HG03558 (cell line): ENCODE data around the gene IL34.

Experiments
- ATAC-seq: cut with Tn5 transposase; IDR thresholded peaks from one replicate; pipeline ENCODE4 v1.9.1; 2021; ENCODE audit warnings: moderate number of reproducible peaks; ENCODE audit not compliant: unreplicated experiment; ENCODE audit errors: extremely low read depth

IL34 gene

DNA sequence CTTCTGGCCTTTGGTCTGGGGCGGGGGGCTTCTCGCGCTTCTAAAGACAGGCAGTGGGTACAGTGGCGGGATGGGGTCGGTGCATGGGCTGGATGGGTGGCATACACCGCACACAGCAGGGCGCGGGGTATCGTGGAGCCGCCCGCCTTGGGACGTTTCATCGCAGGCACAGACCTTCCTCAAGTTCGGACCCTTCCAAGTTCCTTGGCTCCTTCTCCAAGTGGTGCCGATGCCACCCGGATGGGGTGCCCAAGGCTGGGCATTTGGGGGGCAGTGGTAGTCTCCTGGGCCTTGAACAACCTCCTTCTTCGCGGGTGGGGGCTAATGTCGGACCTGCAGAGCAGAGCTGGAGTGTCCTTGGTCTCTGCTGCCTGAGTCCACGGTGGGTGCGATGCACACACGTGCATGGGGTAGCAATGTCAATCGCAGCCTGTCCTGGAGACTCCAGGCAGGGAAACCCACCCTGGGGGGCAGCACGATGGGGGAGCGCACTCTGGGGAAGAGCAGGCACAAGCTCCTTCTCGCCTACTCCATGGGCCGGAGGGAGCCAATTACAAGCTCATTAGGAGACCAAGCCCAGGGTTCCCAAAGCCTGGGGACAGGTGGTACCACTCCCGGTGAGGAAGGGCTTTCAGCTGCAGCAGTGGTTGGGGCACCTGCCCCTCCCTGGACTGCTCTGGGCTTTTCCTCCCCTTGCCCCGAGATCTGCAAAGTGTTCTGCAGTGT is 40.2 kb downstream of the IL34 start:
- ATAC-seq = no peak

DNA sequence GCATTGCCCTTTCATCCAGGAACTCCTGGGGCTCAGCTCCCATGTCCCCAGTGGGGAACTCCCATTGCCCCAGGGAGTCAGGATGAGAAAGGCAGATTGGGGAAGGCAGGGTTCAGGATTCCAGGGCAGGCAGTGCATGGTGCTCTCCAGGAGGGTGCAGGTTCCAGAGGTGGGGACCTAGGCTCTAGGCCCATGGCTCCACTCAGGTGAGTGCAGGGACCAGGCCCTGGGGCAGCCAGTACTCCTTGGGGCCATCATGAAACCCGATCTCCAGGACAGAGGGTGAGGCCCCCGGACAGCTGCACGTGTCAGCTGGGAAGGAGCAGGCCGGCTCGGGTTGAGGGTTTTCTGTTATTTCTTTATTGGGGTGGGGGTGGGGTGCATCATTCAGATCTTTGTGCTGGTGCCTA is 40.7 kb downstream of the IL34 start:
- no peak for ATAC-seq

DNA sequence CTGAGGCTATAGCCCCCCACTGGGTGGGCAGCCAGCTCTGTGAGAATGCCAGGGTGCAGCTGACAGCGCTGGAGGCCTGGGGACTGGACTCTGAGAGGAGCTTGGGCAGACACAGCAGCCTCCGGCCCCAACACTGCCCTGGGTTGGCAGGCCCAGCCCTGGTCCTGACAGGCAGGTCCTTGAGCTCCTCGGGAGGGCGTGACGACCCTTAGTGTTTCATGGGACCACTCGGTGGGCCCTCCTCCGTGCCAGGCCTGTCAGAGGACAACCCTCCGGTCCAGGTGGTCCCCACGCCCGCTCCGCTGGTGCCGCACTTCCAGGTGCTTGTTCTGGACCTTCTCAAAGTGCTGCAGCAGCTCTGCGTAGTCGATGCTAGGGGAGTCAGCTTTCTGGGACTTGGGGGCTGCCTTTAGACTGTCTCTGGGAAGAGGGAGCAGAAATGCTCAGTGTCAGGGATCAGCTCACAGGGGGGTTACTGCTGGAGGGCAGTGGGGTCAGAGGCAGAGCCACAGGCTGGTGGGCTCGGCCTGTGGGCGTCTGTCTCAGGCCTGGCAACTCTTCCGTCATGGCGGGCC is 41.4 kb downstream of the IL34 start:
- no peak for ATAC-seq

DNA sequence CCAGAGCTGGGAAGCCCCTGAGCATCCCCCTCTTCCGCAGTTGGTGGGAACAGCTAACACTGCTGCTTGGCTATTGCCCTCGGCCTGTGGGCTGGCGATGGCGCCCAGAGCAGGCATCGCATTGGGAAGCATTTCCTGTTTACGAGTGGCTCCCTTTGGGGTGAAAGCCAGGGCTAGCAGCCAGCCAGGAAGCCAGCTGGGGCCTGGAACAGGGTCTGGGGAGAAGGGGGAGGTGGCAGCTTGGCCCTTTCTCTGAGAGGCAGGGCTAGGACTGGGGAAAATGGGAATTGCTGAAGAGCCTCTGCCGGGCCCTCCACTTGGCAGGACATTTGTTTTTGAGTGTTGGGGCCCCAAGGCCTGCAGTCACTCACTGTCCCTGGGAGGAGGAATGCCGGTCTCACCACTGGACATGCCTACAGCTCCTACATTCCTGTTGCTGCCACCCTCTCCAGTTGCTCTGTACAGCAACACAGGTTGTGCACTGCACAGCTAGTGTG is 41.9 kb downstream of the IL34 start:
- no peak for ATAC-seq

DNA sequence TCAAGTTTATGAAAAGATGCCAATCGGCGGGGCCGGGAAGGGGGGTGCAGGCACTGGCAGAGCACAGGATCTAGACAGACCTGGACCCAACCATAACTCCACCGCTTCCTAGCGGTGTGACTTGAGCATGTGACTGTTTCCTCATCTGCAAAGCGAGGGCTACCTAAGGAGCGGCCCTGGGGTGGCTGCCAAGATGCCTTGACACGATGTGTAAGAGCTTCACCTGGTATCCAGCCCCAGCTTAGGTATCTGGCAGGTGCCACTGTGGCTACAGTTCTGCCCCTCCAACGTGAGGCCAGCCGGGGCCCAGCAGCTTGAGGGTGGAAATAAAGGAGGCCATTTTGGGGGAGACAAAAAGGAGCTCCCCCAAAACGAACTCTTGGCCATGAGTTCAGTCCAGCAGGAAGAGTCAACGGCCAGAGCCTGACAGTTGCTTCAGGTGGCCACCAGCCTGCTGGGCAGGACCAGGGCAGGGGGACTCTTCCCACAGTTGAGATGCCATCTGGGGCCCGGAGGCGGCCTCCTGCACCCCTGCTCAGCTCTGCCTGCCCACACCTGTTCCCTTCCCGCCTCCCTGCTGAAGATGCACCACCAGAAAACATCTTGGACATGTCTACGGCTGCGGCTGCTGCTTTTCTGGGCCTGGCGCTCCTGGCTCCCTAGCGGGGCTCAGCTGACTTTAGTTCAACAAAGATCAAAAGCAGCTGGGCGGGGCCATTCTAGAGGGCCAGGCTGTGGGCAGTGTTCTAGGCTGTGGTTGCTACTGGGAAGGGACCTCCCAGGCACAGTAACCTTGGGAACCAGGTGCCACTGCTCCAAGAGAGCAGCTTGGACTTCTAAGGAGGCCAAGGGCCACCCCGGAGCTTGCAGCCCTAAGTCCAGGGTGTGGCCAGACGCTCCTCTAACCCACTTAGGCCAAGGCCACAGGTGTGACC is 42.9 kb downstream of the IL34 start:
- no peak for ATAC-seq

DNA sequence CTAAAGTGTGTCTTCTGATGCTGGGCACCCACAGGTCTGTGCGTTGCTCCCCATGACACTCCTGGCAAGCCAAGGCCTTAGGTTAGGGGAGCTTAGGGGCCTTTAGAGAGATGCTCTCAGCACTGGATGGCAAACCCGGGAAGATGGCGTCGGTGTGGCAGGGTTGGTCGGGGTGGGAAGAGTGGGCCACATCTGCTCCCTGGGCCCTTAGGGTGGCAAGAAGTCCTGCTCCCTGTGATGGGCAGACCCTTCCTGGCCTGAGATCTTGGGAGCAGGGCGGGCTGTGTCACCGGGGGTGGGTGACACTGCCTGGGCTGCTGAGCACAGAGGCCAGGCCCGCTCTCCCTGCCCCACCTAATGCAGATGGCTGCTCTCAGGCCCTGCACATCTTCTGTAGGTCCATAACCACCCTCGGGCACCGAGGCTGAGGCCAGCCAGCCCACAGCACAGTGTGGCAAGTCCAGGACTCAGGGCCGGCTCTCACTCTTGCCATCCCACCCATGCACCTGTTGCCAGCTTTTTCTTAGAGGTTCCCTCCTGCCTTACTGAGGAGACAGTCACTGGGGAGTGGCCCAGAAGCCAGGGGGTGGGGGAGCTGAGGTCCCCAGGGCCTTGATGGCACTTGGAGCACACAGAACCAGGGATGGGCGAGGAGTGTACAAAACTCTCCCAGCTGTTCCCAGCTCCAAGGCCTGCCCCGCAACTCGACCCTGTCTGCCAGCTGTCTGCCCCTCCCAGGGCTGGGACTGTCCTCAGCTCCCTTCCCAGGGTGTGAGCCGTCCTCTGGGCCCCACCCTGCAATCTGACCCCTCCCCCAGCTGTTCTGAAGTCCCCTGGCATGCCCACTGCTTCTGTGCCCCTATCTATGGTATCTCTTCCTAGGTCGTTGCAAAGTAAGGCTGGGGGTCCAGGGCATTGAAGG is 43.9 kb downstream of the IL34 start:
- ATAC-seq = no peak

DNA sequence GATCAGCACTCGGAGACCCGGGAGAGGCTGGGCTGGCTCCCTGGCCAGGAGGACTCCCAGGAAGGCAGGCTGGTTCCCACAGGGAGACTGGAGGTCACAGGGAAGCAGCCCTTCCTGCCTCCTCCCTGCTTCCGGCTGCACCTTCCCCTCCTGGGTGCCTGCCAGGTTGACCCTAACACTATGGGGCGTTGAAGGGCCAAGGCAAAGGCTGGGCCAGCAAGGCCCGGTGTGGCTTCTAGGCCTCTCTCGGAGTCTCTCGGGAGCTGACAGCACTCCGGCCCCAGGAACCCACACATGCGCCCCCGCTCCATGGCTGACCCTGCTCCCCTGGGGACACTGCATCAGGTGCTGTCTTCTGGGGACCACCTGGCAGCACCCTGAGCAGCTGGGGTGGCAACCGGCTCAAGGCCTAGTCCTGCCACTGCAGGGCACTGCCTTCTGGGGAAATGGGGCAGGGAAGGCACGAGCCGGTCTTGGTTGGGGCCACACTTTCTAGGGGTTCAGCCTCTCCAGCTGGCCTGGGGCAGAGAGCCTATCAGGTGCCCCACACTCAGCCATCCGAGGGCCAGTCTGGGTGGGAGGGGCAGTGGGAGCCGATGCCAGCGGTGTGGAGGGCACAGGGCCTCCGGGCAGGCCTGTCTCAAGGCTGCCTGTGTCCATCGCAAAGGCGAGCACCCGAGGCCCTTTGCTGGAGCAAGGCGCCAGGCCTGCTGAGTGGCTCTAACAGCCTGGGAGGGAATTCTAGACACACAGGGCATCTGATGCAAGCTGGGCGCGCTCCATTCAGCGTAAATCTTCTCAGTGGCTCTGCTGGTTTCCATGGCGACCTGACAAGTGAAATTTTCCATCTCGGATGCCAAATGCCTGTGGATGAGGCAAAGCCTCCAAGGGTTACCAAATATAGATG is 45.1 kb downstream of the IL34 start:
- ATAC-seq = no peak

DNA sequence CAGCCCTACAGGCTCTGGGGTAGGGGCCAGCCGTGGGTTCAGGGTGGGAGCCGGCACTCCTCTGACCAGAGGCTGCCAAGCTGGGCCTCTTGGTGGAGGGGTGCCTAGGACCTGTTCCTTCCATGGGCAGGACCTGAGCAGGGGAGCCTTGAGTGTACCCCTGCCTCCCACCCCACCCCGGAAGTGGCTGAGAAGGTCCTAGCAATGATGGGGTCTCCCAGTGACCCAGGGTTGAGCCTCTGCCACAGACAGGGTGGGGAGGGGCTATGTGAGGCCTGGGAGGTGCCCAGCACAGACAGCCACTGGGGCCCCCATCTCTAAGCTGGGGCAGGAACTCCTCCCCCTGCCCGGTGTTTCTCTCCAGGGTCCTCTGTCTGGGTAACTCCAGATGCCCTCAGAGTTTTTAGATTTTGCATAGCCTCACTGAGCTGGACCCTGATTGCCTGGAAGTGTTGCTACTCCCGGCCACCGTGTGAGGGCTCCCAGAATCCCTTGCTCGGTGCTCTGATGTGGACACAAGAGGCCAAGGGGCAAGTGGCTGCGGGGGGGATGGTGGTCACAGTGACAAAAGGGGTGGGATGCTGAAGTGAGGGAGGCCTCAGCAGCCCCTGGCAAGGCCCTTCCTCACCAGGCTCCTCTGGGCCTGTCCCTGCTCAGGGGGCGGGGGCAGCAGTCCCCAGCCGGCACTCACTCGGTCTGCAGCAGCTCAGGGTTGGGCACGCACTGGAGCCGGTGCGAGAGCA is 45.9 kb downstream of the IL34 start:
- no peak for ATAC-seq

DNA sequence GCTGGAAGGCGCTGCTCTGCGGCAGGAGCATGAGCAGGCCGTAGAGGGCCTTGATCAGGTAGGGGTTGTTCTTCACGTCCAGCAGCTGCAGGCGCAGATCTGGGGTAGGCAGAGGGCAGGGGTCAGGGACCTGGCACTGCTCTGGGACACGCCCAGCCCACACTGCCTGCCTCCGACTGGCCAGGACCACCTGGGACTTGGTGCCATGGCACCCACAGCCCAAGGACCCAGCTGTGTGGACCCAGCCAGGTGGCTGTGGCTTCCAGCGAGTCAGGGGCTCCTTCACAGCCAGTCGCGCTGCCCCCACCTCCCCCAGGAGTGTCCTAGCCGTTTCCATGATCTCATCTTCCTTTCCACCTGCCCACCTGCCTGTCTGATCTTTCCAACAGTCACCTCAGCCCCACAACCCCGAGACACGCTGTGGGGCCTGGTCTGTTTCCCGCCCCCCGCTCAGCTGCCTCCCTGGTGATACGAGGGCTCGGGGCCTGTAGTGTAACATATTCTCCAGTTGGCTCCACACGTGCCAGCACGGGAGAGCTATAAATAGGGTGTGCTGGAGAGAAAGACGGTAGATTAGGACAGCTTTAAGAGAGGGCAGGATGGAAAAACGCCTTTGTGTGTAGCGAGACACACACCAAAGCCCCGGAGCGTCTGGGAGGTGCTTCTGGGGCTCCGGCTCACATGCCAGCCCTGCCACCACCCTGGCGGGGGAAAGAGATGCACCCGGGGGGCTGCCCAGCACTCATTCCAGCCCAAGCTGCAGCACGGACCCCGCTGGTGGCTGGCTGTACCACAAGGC is 46.7 kb downstream of the IL34 start:
- no peak for ATAC-seq

DNA sequence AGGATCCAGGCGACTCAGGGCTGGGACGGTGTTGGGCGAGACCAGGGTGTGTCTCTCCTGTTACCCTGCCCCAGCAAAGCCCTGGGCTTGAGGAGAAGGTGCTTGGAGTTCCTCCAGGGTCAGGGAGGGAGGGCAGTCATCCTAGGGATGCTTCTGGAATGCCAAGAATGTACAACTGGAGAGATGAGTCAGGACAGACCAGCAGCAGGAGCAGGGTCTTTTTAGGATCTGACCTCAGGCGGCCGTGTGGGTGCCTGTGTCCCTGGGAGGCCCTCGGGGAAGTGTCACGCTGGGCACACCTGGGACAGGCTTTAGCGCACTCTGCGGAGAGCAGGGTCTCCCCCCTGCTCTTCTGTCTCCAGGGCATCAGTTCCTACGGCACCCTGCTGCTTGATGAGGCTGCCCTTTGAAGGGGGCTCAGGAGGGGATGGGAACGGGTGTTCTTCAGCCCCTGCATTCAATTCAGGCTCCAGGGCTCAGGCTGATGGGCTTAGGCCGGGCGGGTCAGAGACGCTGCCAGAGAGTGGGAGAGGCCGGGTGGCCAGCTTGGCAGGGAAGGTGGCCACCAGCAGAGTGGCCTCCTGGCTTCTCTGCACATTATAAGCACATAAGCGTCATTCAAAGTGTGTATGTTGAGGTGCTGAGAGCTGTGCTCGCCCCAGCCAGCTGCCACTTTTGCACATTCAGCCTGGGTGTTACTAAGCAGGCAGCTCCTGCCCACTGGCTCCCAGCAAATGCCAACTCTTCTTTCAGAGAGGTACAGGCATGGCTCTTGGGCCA is 47.9 kb downstream of the IL34 start:
- no peak for ATAC-seq

DNA sequence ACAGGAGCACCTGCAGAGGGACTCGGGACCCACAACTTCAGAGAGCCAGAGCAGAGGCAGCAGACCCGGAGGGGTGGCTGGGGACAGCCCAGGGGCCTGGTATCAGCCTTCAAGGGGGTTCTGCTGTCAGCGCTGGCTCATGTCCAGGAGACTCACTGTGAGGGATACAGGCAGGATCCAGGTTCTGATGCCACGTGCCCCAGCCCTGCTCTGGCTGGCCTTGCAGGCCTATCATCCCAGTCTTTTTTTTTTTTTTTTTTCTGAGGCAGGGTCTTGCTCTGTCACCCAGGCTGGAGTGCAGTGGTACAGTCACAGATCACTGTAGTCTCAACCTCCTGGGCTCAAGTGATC is 48.5 kb downstream of the IL34 start:
- ATAC-seq = no peak

DNA sequence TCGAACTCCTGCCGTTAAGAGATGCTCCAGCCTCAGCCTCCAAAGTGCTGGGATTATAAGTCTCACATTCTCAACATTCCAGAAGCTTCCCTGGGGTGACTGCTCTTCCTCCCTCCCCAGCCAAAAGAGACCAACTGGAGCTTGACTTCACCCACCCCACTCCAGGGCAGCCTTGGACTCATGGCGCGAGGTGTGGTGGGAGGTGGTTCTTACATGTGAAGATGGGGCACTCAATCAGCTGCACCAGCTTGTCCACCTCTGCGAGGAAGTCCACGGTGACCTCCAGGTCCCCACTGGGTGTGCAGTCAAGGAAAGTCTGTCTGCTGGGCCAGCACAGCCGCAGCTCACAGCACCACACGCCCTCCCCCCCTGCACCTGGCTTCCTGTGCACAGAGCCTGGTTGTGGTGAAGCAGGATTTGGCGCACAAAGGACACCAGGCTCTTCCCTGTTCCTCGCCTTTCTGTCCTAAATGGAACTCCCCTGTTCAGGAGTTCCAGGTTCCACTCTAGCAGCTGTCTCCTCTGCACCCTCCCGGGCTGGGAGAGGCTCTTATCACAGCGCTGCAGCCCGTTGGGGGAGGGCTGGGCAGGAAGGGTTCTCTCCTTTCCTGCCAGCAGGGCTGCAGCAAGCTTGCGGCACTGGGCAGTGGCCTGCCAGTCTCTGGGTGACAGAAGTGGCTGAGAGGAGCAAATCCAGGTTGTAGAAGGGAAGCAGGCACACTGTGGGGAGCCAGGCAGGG is 49.1 kb downstream of the IL34 start:
- ATAC-seq = no peak

DNA sequence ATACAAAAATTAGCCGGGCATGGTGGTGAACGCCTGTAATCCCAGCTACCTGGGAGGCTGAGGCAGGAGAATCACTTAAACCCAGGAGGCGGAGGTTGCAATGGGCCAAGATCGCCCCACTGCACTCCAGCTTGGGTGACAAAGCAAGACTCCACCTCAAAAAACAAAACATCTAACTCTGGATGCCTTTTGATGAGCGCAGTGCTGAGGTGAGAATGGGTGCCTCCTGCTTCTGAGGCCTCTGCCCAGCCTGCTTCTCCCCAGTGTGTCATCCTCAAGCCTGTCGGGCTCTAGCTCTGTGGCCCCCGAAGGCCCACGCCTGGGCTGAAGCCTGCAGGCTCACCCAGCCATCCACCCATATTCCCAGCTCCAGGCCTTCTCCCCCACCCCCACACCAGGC is 50.0 kb downstream of the IL34 start:
- ATAC-seq = no peak

DNA sequence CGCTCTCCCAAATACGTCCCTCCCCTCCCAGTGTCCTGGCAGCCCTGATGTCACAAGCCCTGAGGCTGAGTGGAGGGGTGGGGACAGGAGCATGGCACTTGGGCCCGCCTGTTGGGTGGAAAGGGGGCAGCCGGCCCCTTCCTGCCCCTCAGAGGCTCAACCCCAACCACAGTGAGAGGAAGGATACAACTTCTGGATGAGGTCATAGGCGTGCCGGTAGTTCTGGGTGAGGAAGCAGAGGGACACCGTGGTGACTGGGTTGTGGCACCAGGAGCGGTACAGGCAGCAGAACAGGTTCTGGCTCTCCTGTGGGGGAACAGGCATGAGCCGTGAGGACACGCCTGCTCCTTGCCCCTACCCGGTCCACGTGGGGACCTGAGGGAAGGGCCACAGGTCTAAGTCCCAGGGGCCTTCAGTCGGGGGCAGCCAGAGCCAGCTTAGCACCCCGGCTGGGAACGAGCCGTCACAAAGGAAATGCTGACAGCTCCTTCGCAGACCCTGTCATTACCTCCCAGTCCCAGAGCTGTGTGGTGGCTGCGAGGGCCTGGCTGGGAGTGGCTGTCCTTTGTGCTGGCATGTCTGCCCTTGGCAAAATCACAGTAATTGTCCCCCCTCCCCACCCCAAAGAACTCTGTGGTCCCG is 50.7 kb downstream of the IL34 start:
- ATAC-seq = no peak

DNA sequence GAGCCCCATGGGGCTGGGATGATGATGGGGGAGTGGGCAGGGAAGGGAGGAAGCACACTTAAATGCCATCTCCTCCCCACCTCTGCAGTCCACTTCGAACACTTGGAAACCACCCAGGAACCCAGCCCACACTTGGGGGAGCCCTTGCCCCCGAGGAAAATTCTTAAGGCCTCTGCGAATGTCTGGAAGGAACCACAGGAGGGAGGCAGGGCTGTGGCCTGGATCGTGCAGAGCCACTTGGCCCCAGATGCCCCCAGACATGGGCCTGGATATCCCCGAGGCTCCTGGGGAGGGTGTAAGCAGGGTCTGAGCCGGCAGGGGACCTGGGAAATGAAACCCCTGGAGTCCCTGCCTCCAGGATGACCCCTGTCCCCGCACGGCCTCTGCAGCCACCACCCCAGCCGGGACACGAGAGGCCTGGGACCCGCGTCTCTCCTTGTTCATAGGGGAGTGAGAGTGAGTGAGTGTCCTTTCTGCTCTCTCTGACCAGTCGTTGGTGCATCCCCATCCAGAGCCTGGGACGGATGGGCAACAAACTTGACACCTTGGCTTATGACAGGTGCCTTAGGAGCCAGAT is 51.3 kb downstream of the IL34 start:
- no peak for ATAC-seq
